GM19025 (cell line): ENCODE results near the gene SYT7.

Experiments
- ATAC-seq: cut with Tn5 transposase; IDR thresholded peaks from one replicate; pipeline ENCODE4 v1.9.1; 2021; ENCODE audit warnings: mild to moderate bottlenecking, low read depth, moderate library complexity; ENCODE audit not compliant: unreplicated experiment

Gene SYT7

DNA sequence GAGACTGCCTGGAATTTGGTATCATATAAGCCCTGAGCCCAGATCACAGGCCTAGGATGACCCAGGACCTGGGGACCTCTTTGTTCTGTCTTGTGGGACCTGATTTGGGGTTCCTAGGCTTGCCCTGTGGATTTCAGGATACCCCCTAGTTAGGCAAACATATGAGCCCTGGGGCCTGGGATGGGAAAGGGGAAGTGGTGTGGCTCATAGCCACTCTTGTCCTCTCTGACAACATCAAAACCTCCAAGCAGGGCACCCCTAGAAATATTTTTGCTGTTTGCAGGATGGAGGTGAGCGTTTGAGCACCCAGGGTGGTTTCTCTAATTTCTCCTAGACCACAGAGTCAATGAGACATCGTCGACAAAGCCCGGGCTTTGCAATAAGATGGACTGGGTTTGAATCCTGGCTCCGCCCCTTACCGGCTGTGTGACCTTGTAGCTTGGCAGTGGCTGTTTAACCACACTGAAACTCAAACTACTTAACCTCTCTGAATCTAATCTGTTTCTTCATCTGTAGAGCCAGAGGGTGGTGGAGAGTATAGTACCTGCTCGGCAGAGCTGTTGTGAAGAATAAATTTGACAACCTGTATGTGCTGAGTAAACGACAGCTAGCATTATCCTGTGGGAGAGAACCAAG lies 77.6 kb downstream of the SYT7 start:
- no peak for ATAC-seq

DNA sequence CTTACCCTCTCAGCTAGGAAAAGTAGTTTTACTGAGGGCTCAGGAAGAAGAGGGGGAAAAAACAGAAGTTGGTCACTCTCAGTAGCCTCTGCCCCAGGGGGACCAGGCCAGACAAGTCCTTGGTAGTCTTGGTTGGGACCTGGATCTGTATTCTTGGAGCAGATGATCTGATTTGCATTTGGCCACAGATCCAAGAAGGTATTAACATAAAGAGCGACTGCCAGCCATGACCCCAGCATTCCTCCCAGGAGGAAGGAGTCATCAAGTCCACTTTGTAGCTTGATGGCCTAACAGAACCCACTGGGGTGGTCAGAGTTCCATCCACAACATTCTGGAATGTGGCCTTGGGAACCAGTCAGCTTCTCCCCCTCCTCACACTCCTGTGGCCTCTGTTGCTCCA lies 78.4 kb downstream of the SYT7 start:
- no peak for ATAC-seq

GRCh38 chr11:61499816-61500491 lies 80.9 kb downstream of the SYT7 start:
- no peak for ATAC-seq

GRCh38 chr11:61498767-61499341 lies 82.0 kb downstream of the SYT7 start:
- ATAC-seq: no peak

DNA sequence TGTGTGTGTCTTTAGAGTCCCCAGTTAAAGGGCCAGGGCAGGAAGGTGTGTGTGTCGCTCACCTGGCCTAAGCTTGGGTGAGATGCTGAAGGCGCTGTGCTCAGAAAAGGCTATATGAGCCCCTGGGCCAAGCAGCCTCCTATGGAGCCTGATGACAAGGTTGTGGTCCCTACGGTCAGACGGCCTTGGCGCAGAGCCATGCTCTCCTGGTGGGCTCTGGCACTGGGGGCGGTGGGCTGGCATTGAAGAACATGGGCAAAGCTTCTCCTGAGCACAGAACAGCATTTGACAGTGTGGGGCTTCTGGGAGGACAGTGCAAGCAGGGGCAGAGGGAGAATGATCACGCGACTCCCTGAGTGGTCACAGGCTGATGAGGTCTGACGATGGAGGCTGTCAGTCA lies 83.0 kb downstream of the SYT7 start:
- no peak for ATAC-seq

DNA sequence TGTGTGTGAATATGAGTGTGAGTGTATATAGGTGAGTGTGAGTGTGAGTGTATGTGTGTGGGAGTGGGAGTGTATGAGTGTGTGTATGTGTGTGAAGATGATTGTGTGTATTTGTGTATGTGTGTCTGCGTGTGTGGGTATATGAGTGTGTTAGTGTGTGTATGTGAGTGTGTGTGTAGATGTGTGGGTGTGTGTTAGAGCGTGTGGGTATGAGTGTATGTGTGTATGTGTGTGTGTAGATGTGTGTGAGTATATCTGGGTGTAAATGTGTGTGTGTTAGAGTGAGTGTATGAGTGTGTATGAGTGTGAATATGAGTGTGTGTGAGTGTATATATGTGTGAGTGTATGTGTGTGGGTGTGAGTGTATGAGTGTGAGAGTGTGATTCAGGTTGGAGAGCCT lies 83.4 kb downstream of the SYT7 start:
- no peak for ATAC-seq

- ATAC-seq: no peak
These were observed 84.1 kb downstream of the SYT7 start for GRCh38 chr11:61496602-61497400.

DNA sequence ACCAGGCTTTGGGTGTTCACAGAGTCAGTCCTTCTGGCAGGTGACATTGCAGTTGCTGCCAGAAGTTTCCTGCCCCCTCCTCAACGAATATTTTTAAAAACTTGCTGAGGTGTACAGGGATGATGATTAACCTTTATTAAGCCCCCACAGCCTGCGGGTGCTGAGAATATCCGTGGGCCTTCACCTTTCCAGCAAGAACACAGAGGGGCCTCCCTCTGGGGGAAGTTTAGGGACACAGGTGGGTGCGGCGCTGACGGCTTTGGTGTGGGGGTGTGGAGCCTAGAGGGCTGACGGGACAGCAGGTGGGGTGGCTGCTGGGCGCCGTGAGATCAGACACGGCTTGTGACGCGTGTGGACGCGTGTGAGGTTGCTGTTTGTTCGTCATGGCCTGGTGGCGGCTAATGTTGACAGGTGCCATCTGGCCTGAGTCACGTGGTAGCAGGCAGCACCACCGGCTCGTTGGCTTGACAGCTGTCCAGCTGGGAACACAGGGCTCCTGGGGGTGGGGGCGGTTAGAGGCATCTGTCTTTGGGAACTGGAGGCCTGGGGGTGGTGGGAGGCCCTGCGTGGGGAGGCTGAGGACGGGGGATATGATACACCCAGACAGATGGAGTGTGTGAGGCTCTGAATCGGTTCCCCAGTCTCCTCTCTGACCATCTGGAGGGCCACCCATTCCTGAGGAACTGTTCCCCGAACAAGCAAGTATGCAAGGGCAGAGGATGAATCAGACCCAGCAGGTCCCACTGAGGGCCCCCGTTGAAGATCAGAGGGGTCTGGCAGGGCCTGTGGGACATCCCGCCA lies 84.9 kb downstream of the SYT7 start:
- no peak for ATAC-seq

DNA sequence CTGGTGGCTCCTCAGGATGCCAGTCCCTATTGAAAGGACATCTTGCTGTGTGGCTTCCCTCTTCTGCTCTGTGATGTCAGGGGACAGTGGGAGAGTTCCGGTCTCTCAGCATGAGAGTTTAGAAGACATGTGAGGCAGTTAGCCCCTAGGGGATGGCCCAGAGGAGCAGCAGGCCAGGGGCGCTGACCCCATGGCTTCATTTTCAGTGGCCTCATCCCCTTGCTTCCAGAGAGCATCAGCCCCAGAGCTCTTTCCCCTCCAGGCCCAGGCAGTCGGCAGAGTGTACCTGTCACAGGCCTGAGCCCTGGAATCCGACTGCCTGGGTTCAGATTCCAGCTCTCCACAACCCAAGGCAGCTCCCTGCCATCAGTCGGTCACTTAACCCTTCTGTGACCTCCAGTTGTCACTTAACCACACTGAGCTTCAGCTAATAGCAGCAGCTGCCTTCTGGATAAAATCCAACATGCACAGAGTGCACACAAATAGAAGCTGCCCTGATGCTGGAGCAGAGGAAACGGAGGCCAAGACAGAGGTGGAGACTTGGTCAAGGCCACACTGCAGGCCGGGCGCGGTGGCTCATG lies 86.4 kb downstream of the SYT7 start:
- ATAC-seq: no peak

GRCh38 chr11:61491736-61492395 lies 89.0 kb downstream of the SYT7 start:
- ATAC-seq: no peak

DNA sequence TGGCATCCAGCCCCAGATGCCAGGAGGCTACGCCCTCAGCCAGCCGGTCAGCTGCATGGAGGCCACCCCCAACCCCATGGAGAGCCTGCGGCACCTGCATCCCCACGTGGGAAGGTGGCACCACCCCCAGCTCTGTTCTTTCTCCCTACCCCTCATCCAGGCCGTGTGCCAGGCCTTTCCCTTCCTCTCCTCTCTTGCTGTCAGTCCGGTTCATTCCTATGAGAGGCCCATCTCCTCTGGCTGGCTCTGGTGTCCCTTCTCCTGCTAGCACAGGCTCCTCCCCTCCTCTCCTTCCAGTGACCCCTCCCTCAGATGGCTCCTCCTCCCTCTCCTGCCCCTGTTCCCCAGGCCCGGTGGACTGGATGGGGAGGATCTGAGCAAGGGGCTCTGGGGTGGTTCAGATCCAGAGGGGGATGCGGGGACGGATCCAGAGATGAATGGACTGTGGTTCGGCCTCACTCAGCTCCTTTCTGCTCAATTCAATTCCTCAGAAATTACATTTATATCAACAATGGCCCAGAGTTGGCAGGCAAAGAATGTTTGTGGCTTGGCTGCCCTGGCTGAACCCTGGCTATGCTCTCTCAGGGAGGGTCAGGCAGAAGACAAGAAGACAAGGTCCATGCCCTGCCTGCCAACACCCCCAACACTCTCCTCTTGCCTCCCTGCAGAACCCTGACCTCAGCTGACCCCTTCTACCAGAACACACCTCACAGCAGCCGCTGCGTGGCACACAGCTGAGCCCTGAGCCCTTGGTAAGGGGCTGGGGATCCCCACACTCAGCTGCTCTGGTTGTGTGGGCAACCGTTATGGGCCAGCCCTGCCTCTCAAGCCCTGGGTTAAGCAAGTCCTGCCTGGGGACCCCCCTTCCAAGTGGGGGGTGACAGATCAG lies 90.8 kb downstream of the SYT7 start:
- ATAC-seq: no peak

DNA sequence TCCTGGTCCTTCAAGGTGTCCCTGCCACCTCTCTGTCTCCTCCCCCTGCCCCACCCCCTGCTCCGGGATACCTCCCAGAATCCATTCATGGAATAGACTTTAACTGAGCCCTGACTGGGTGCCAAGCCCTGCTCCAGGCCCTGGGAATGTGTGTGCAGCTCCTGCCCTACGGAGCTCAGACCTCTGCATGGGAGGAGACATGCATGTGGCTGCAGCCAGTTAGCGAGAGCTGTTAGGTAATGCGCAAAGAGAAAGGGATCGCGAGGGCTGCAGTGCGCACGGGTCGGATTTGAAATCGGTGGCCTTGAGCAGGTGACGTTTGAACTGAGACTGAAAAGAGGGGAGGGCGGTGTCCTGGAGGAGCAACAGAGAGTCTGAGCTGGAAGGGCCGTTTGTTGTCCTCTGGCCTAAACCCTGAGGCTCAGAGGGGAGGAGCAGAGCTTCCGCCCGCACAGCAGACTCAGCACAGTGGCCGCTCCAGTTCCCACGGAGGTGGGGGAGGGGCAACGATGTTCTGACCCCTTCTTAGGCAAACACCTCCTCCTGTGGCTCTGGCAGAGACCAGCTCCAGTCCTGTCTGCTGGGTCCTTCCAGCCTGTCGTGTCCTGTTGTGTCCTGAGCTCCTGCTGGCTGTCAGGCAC lies 92.1 kb downstream of the SYT7 start:
- no peak for ATAC-seq

GRCh38 chr11:61487342-61488025 lies 93.4 kb downstream of the SYT7 start:
- ATAC-seq: no peak

GRCh38 chr11:61486779-61487178 lies 94.1 kb downstream of the SYT7 start:
- ATAC-seq: no peak

DNA sequence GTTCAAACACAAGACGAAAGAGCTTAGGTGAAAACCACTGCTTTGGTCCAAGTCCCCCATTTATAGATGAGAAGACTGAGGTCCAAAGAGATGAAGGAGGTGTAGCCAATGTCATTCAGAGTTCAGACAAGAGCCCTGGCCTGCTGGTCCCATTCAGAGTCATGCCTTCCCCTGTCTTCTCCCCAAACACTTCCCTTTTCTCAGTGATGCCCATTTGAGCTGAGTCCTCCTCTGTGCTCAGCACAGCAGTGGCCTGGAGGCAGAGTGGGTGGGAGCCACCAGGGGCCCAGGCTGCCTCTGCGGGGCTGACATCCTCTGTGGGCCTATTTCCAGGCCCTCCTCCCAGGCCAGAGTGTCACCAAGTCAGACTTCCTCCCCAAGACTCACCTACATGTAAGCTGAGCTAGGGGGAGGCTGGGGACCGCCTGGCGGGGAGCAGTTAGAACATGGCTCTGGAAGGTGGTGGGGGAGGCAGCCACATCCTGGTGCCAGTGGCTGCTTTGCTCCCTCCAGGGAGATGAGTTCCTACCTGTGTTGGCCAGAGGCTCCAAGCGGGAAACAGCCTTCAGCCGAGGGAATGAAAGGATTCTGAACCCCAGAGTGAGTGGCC lies 94.8 kb downstream of the SYT7 start:
- ATAC-seq: no peak

- no peak for ATAC-seq
These were observed 95.8 kb downstream of the SYT7 start for GRCh38 chr11:61485080-61485479.

DNA sequence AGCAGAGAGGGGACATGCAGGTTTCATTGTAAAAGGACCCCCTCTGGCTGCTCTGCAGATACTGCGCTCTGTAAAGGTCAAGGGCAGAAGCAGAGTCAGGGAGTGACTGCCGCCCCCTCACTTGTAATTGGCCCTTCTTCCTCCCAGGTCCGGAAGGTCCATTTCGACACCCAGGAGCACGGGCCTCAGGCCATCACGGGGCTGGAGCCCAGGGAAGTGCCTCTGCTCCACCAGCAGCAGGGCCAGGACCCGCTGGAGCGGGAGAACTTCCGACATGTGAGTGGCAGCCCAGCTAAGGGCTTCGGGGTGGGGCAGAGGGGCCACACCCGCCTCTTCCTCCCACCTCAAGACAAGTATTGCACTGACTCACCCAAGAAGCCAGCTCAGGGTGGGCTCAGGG lies 96.3 kb downstream of the SYT7 start:
- no peak for ATAC-seq
